NCI-H524 (cell line): ENCODE results near the gene LARP4.
"Not testable (repeated sequence)": the region's sequence is repeated elsewhere in the genome, so short reads cannot be mapped to it uniquely, and the experiment has no call there.

Source experiments
- DNase-seq, 2 experiments: peaks; one replicate each; lab custom pipeline; 2025; lab: John Stamatoyannopoulos, UW

The LARP4 gene

GRCh38 chr12:50400638-50401499 lies at the start of gene LARP4:
Gene LARP4 (plus strand): TSS chr12:50400885. CDS start chr12:50401011, 126 bp downstream.
- peak; percentile 94 to 95 for DNase-seq

DNA sequence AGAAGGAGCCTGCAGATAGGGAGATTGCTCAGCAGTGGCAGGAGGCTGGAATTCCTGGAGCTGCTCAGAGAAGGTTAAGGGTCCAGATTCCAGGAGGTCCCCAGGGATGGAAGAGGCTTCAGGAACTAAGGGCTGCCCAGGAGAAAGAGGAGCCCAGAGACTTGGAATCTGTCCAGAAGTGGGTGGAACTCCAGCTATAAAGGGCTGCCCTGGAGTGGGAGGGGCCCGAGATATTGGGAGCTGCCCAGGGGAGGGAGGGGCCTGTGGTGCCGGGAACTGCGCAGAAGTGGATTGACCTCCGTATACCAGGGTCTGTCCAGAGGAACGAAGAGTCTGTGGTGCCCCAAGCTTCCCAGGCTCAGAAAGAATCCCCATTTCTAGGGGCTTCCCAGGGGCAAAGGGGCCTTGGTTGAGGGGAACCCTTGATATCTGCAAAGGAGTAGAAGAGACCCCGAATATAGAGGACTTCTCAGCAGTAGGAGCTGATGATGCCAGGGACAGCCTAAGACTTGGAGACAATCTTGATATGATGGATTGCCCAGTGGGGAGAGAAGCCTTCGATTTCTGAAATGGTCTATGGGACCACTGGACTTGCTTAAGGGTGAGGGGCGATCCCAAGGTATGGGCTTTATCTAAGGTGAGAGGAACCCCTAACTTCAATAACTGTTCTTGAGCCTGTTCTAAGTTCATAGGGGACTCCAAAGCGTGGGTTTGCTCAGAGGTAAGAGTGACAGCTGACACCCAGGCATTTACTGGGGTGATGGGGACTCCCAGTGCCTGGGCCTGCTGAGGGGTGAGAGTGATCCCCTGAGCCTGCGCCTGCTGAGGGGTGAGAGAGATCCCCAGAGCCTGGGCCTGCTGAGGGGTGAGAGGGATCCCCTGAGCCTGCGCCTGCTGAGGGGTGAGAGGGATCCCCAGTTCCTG lies 49.3 kb upstream of the LARP4 start:
- DNase-seq, result no peak

- DNase-seq, result no peak
Measured at GRCh38 chr12:50353404-50353803, 47.3 kb upstream of the LARP4 start.

GRCh38 chr12:50353869-50354593 lies 46.7 kb upstream of the LARP4 start:
- no peak for DNase-seq

DNA sequence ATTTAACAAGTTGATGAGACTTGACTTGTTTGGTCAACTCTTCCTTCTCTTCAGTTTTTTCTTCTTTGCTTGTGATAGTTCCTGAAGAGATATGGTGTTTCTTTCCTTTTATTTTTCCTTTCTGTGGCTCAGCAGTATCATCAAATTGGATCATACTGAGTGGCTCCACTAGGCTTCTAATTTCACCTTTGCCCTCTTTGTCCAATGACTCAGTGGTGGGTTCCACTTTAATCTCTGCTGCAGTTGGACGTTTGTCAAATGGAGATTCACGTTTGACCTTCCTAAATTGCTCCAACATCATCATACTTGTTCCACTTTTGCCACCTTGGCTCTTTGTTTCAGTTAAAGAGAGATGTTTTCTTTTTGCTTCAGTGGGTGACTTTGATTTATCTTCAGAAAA lies 45.8 kb upstream of the LARP4 start:
- no peak for DNase-seq

DNA sequence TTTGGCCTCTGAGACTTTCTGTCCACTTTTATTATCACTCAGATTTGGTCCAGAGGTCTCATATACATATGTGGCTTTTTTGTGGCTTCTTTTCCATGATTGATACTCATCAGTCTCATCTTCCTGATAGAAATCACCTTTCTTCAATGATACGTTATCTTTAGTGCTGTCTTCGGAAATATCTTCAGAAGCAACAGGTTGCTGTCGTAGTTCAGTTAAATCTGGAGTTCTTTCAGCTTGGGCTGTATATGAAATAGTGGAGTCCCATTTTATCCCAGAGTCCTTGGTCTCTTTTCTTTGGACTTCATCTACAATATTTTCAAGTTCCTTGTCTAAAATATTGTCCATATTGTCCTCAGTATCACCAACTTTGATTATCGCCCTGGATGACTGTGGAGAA lies 45.3 kb upstream of the LARP4 start:
- no peak for DNase-seq

GRCh38 chr12:50362671-50363070 lies 38.0 kb upstream of the LARP4 start:
- DNase-seq, result peak; percentile 61 to 87

GRCh38 chr12:50363141-50363540 lies 37.5 kb upstream of the LARP4 start:
- peak; percentile 22 to 43 for DNase-seq

DNA sequence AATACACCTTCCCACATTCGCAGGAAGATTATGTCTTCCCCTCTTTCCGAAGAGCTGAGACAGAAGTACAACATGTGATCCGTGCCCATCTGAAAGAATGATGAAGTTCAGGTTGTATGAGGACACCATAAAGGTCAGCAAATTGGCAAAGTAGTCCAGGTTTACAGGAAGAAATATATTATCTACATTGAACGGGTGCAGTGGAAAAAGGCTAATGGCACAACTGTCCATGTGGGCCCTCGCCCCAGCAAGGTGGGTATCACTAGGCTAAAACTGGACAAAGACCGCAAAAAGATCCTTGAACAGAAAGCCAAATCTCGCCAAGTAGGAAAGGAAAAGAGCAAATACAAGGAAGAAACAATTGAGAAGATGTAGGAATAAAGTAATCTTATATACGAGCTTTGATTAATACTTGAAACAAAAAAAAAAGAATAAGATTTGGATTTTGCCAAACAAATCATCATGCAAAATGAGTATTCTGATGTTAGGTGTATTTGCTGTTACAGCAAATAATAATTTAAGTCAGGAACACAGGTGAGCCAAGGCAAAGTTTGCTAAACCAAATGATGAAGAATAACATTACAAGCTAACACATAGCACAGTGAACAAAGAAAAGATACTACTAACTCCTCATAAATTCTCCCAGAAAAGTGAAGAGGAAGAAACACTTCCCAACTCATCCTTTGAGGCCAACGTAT lies 34.8 kb upstream of the LARP4 start:
- DNase-seq, result no peak

- DNase-seq, result not testable (repeated sequence)
Measured at GRCh38 chr12:50370672-50371071, 30.0 kb upstream of the LARP4 start.

- no peak for DNase-seq
Measured at GRCh38 chr12:50375802-50376201, 24.9 kb upstream of the LARP4 start.

GRCh38 chr12:50380761-50381325 lies 19.8 kb upstream of the LARP4 start:
- no peak for DNase-seq

DNA sequence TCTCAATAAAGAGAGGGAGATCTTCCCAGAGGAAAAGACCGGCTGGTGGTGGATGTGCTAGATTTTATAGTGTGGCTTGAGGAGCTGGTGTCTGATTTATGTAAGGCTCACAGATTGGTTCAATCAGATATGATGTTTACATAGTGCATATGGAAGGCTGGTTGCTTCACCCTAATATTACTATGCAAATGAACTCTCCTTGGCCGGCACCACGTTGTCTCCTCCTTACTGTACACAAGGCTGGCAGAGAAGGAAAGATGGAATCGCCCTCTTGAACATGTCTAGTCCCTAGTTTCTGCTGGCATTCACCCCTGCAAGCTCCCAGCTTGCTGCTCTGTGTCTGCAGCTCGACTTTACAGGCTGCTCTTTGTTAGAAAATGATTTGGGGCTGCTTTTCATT lies 13.2 kb upstream of the LARP4 start:
- no peak for DNase-seq

GRCh38 chr12:50387972-50388478 lies 12.7 kb upstream of the LARP4 start:
- DNase-seq, result no peak

DNA sequence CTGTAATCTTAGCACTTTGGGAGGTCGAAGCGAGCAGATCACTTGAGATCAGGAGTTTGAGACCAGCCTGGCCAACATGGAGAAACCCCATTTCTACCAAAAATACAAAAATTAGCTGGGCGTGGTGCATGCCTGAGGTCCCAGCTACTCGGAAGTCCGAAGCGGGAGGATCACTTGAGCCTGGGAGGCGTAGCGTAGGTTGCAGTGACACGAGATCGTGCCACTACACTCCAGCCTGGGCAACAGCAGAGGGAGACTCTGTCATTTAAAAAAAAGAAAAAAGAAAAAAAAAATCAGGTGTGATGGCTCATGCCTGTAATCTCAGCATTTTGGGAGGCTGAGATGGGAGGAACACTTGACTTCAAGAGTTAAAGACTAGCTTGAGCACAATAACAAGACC lies 11.9 kb upstream of the LARP4 start:
- not testable (repeated sequence) for DNase-seq

GRCh38 chr12:50390316-50390741 lies 10.4 kb upstream of the LARP4 start:
- DNase-seq, result no peak

DNA sequence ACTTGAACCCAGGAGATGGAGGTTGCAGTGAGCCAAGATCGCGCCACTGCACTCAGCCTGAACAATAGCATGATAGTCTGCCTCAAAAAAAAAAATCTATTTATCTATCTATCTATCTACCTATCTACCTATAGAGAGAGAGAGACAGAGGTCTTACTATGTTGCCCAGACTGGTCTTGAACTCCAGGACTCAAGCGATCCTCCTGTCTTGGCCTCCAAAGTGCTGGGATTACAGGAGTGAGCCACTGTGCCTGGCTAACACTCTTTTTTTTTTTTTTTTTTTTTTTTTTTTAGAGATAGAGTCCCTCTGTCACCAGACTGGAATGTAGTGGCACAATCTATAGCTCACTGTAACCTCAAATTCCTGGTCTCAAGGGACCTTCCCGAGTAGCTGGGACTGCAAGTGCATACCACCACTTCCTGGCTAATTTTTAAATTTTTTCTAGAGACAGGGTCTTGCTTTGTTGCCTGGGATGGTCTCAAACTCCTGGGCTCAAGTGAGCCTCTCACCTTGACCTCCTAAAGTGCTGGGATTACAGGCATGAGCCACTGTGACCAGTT lies 6.1 kb upstream of the LARP4 start:
- no peak for DNase-seq

DNA sequence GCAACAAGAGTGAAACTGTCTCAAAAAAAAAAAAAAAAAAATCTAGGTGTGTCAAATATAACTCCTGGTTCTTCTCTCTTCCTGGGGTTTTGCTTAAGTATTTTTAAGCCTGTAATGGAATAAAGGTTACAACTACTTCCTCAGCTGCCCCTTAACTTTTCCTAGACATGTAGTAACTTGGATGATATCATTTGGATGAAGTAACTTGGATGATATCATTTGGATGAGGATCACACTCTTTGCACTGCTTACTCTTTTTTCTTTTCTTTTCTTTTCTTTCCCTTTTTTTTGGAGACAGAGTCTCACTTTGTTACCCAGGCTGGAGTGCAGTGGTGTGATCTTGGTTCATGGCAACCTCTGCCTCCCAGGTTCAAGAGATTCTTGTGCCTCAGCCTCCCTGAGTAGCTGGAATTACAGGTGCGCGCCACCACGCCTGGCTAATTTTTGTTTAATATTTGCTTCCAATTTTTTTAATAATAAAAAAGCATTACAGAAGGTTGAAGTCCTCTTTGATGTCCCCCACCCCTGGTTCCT lies 3.5 kb upstream of the LARP4 start:
- DNase-seq, result no peak

DNA sequence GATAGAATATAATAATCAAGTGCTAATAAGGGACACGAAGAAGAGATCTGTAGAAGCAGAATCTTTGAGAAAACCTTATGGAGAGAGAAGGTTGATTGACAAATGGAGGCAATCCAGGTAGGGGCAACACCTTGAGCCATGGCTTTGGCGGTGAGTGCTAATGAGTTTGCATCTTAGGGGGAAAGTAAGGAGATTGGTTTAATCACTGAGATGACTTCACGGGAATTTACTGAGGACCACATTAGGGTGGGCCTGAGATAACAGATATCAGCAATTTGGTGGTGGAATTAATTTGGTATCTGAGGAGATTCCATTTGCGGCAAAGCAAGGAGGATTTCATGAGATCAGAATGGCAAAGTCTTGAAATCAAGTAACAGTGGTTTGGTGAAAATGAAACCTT lies 1.8 kb upstream of the LARP4 start:
- DNase-seq, result no peak

- DNase-seq, result no peak
Measured at GRCh38 chr12:50400104-50400637, 514 bp upstream of the LARP4 start.
